Cardiac muscle cell (in vitro differentiated cells and primary cell): ENCODE data around the gene PSMA7. TPM values are rescaled to one million over a fixed set of nuclear protein-coding genes. Genes with fewer than 3 reads are reported as not detected.

Experiments used
- DNase-seq, 2 donors: peaks; one replicate each; pipeline versions ENCODE4 v3.0.0 to v3.0.0-alpha.2; 2010 to 2017; ENCODE audit warnings: low read depth in 1 of 2, low spot score in 1 of 2
- H3K27ac ChIP-seq: fragments of 200-600 bp; sonication (generic); 2 replicates; pipeline ENCODE4 v1.5.1; 2016
- H3K27me3 ChIP-seq: fragments of 200-600 bp; sonication (generic); 2 replicates; pipeline ENCODE4 v1.6.0; 2016; ENCODE audit warnings: control low read depth
- H3K36me3 ChIP-seq: fragments of 200-600 bp; sonication (generic); 2 replicates; pipeline ENCODE4 v1.5.1; 2016; ENCODE audit warnings: control low read depth
- H3K4me1 ChIP-seq: fragments of 200-600 bp; sonication (generic); 2 replicates; pipeline ENCODE4 v1.8.1; 2017; ENCODE audit warnings: low read depth, mild to moderate bottlenecking, mixed run types
- H3K4me3 ChIP-seq: fragments of 200-600 bp; sonication (generic); 2 replicates; pipeline ENCODE4 v1.5.1; 2016; ENCODE audit warnings: mild to moderate bottlenecking
- H3K9me3 ChIP-seq: fragments of 200-600 bp; sonication (generic); 2 replicates; pipeline ENCODE4 v1.5.1; 2017; ENCODE audit warnings: low read depth, mild to moderate bottlenecking, control low read depth
- CTCF ChIP-seq: IDR thresholded peaks from 2 replicates; pipeline ENCODE4 v1.5.1; 2012; ENCODE audit warnings: low read depth, mild to moderate bottlenecking, low read length
- polyA plus RNA-seq: library from polyadenylated mRNA; unstranded; fragments of >200 nt; fragmentation: Nextera tagmentation; extraction: Ambion mirVana; gene quantifications from 2 replicates; pipeline ENCODE4 v1.2.1, GENCODE V29; 2016
- total RNA-seq: library from RNA; depleted of rRNA; stranded (reverse); fragments of >200 nt; gene quantifications from 2 replicates; pipeline ENCODE4 v1.2.3, GENCODE V29; 2016

The PSMA7 gene
- total and polyA plus RNA-seq, 2 experiments from 2014 or later: 333 to 505 TPM

- no peak for DNase-seq
- no peak for TF ChIP-seq CTCF
- Histone ChIP-seq H3K4me3 (no peak overlapping the region), H3K9me3 (no peaks in the 10 kb centered on the region), H3K4me1 (no peaks in the 10 kb centered on the region), H3K27ac (no peak overlapping the region), H3K36me3 (peaks cover 19% of the 10 kb centered on the region), H3K27me3 (no peaks in the 10 kb centered on the region)
Observed at GRCh38 chr20:62174870-62175624, 31.9 kb upstream of the PSMA7 start.

GRCh38 chr20:62174021-62174804 lies 31.0 kb upstream of the PSMA7 start:
- no peak for TF ChIP-seq CTCF
- H3K36me3 ChIP-seq: peaks cover 19% of the 10 kb centered on the region
- no peaks in the 10 kb centered on the region for H3K9me3 ChIP-seq
- H3K4me3 ChIP-seq: no peak overlapping the region
- H3K27me3 ChIP-seq: no peaks in the 10 kb centered on the region
- H3K4me1 ChIP-seq: no peaks in the 10 kb centered on the region
- no peak overlapping the region for H3K27ac ChIP-seq
- DNase-seq: no peak

GRCh38 chr20:62172666-62173065 lies 29.5 kb upstream of the PSMA7 start:
- TF ChIP-seq CTCF: no peak
- H3K36me3 ChIP-seq: peaks cover 19% of the 10 kb centered on the region
- no peak overlapping the region for H3K4me3 ChIP-seq
- no peak for DNase-seq
- no peaks in the 10 kb centered on the region for H3K4me1 ChIP-seq
- no peak overlapping the region for H3K27ac ChIP-seq
- no peaks in the 10 kb centered on the region for H3K27me3 ChIP-seq
- no peaks in the 10 kb centered on the region for H3K9me3 ChIP-seq

GRCh38 chr20:62171245-62171644 lies 28.1 kb upstream of the PSMA7 start:
- no peaks in the 10 kb centered on the region for H3K4me1 ChIP-seq
- H3K36me3 ChIP-seq: peaks cover 21% of the 10 kb centered on the region
- H3K9me3 ChIP-seq: no peaks in the 10 kb centered on the region
- DNase-seq: no peak
- no peak overlapping the region for H3K27ac ChIP-seq
- no peaks in the 10 kb centered on the region for H3K27me3 ChIP-seq
- no peak overlapping the region for H3K4me3 ChIP-seq
- TF ChIP-seq CTCF: no peak

- Histone ChIP-seq H3K36me3 (peaks cover 21% of the 10 kb centered on the region), H3K4me1 (no peaks in the 10 kb centered on the region), H3K4me3 (no peak overlapping the region), H3K27ac (no peak overlapping the region), H3K27me3 (no peaks in the 10 kb centered on the region), H3K9me3 (no peaks in the 10 kb centered on the region)
- no peak for TF ChIP-seq CTCF
- DNase-seq: no peak
Observed at GRCh38 chr20:62170536-62170935, 27.3 kb upstream of the PSMA7 start.
